Osteoblast (primary cell): ENCODE results near the gene MIA. TPM values are rescaled to one million over a fixed set of nuclear protein-coding genes. Genes with fewer than 3 reads are reported as not detected.
"Not testable (repeated sequence)": the region's sequence is repeated elsewhere in the genome, so short reads cannot be mapped to it uniquely, and the experiment has no call there.

ENCODE experiments used
- DNase-seq: peaks from one replicate; pipeline ENCODE4 v3.0.0; 2011; ENCODE audit warnings: low spot score, mixed read lengths; ENCODE audit not compliant: insufficient read length; ENCODE audit errors: missing footprints
- H2AFZ ChIP-seq: 2 replicates; pipeline ENCODE4 v1.6.0; 2011; ENCODE audit warnings: mild to moderate bottlenecking, low read length
- H3K27ac ChIP-seq: 2 replicates; pipeline ENCODE4 v1.5.1; 2011; ENCODE audit warnings: mild to moderate bottlenecking, low read depth, low read length, moderate library complexity
- H3K27me3 ChIP-seq: 2 replicates; pipeline ENCODE4 v1.6.0; 2012; ENCODE audit warnings: mild to moderate bottlenecking, control low read depth, inconsistent platforms, low read length, moderate library complexity; ENCODE audit not compliant: insufficient read depth
- H3K36me3 ChIP-seq: 2 replicates; pipeline ENCODE4 v1.5.1; 2011; ENCODE audit warnings: mild to moderate bottlenecking, low read length, control low read depth, moderate library complexity; ENCODE audit not compliant: insufficient read depth
- H3K4me1 ChIP-seq: 2 replicates; pipeline ENCODE4 v1.5.1; 2011; ENCODE audit warnings: mild to moderate bottlenecking, low read length, control low read depth, moderate library complexity; ENCODE audit not compliant: insufficient read depth
- H3K4me2 ChIP-seq: 2 replicates; pipeline ENCODE4 v1.6.0; 2011; ENCODE audit warnings: mild to moderate bottlenecking, low read length; ENCODE audit not compliant: insufficient read depth
- H3K4me3 ChIP-seq: fragments of 200-600 bp; sonication (generic); 3 replicates; pipeline ENCODE4 v1.5.1; 2012; ENCODE audit warnings: mild to moderate bottlenecking, low read length, inconsistent platforms; ENCODE audit not compliant: insufficient read depth
- H3K79me2 ChIP-seq: 2 replicates; pipeline ENCODE4 v1.6.0; 2012; ENCODE audit warnings: mild to moderate bottlenecking, low read length, control low read depth, inconsistent platforms; ENCODE audit not compliant: insufficient read depth
- H3K9me3 ChIP-seq: 2 replicates; pipeline ENCODE4 v1.5.1; 2011; ENCODE audit warnings: low read depth, low read length, control low read depth
- H4K20me1 ChIP-seq: 2 replicates; pipeline ENCODE4 v1.6.0; 2012; ENCODE audit warnings: mild to moderate bottlenecking, low read length, control low read depth; ENCODE audit not compliant: insufficient read depth
- CTCF ChIP-seq: IDR thresholded peaks from 2 replicates; pipeline ENCODE4 v1.5.1; 2011; ENCODE audit warnings: mild to moderate bottlenecking, low read depth, low read length, moderate library complexity; ENCODE audit errors: extremely low read depth
- total RNA-seq: library from RNA; depleted of rRNA; stranded (reverse); fragments of >200 nt; gene quantifications from 2 replicates; pipeline ENCODE4 v1.2.3, GENCODE V29; 2012

The MIA gene
- total RNA-seq, 1 donor: 0.72 TPM

- Histone ChIP-seq H3K27me3 (peaks cover 3% of the 10 kb centered on the region), H3K4me2 (peak overlapping the region; percentile 76), H2AFZ (no peak overlapping the region), H3K27ac (no peak overlapping the region), H3K9me3 (no peaks in the 10 kb centered on the region), H4K20me1 (peaks cover 36% of the 10 kb centered on the region), H3K79me2 (peaks cover 27% of the 10 kb centered on the region), H3K4me1 (peaks cover 3% of the 10 kb centered on the region), H3K36me3 (peaks cover 27% of the 10 kb centered on the region), H3K4me3 (no peak overlapping the region)
- peak; percentile 25 for DNase-seq
- TF ChIP-seq CTCF: no peak
These were observed 36.4 kb downstream of the MIA start for GRCh38 chr19:40811478-40812341.

GRCh38 chr19:40812571-40812970 is 37.2 kb downstream of the MIA start:
- H3K4me1 ChIP-seq, DNase-seq, H3K27me3 ChIP-seq, H3K4me2 ChIP-seq, H3K27ac ChIP-seq, H3K9me3 ChIP-seq, H2AFZ ChIP-seq, H3K4me3 ChIP-seq: not testable (repeated sequence)
- H4K20me1 ChIP-seq: peaks cover 27% of the 10 kb centered on the region
- peaks cover 19% of the 10 kb centered on the region for H3K79me2 ChIP-seq
- H3K36me3 ChIP-seq: peaks cover 20% of the 10 kb centered on the region

- DNase-seq: peak; percentile 63
- Histone ChIP-seq H4K20me1 (peaks cover 21% of the 10 kb centered on the region), H3K4me1 (peaks cover 2% of the 10 kb centered on the region), H3K36me3 (peaks cover 14% of the 10 kb centered on the region), H3K9me3 (no peaks in the 10 kb centered on the region), H3K4me2 (no peak overlapping the region), H3K79me2 (peaks cover 13% of the 10 kb centered on the region), H3K4me3 (no peak overlapping the region), H3K27me3 (peaks cover 3% of the 10 kb centered on the region), H3K27ac (no peak overlapping the region), H2AFZ (no peak overlapping the region)
- TF ChIP-seq CTCF: no peak
These were observed 37.9 kb downstream of the MIA start for GRCh38 chr19:40813182-40813581.

GRCh38 chr19:40815223-40815622 is 39.9 kb downstream of the MIA start:
- H4K20me1 ChIP-seq: peaks cover 3% of the 10 kb centered on the region
- DNase-seq: no peak
- no peak overlapping the region for H3K4me3 ChIP-seq
- H3K27ac ChIP-seq: no peak overlapping the region
- no peaks in the 10 kb centered on the region for H3K36me3 ChIP-seq
- no peak overlapping the region for H2AFZ ChIP-seq
- H3K4me1 ChIP-seq: no peaks in the 10 kb centered on the region
- H3K27me3 ChIP-seq: peaks cover 3% of the 10 kb centered on the region
- H3K4me2 ChIP-seq: no peak overlapping the region
- no peak for TF ChIP-seq CTCF
- no peaks in the 10 kb centered on the region for H3K79me2 ChIP-seq
- no peaks in the 10 kb centered on the region for H3K9me3 ChIP-seq
